ENCODE measurements around the gene OR2T34.
"Not testable (repeated sequence)": the region's sequence is repeated elsewhere in the genome, so short reads cannot be mapped to it uniquely, and the experiment has no call there.

The OR2T34 gene

DNA sequence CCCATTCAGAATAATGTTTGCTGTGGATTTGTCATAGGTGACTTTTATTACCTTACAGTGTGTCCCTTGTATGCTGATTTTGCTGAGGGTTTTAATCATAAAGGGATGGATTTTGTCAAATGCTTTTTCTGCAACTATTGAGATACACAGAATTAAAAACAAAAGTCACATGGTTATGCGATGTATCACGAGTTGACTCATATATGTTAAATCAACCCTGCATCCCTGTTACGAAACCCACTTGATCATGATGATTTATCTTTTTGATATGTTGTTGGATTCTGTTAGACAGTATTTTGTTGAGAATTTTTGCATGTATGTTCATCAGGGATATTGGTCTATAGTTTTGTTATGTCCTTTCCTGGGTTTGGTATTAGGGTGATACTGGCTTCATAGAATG, 10.7 kb upstream of the OR2T34 start:
- no peak overlapping the region for H3K27ac Mint-ChIP-seq
- H3K27me3 Mint-ChIP-seq = peaks cover 2% of the 10 kb centered on the region
- ATAC-seq (no peak), DNase-seq (no peak)
- H3K9me3 Mint-ChIP-seq = no peaks in the 10 kb centered on the region
- no peak overlapping the region for H3K4me3 Mint-ChIP-seq
- no peaks in the 10 kb centered on the region for H3K36me3 Mint-ChIP-seq (ENCODE audit: low read depth)
- H3K4me1 Mint-ChIP-seq = no peaks in the 10 kb centered on the region

DNA sequence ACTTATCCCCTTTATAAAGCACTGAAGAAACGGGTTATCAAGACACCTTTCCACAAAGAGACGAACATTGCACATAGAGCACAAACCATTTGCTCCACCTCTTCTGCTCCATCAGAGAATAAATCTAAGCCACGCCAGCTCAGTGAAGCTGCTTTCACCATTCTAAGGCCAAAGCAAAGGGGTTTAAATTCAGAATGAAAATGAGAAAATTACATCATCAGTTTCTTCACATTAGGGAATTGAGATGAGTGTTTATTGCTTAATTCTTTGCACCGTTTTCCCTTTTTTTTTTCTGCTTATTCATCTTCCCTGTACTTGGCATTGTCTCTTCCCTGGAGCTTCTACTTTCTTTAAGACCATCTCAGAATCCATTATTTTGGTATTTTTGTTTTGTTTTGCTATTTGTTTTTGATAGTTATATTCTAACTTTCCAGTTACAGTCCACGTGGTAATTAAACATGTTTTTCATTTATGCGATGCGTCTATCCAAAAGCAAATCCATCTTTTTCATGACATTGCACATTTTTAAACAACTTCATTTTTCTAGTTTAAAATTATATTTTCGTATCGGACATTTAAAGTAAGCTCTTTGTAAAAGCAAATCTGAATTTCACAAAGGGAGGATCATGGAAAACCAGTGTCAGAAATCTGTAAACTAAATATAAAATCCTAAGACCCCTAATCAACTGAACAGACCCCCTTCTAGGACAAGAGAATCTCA, 1.9 kb upstream of the OR2T34 start:
- ATAC-seq (no peak), DNase-seq (no peak)
- H3K27me3 Mint-ChIP-seq = no peaks in the 10 kb centered on the region

DNA sequence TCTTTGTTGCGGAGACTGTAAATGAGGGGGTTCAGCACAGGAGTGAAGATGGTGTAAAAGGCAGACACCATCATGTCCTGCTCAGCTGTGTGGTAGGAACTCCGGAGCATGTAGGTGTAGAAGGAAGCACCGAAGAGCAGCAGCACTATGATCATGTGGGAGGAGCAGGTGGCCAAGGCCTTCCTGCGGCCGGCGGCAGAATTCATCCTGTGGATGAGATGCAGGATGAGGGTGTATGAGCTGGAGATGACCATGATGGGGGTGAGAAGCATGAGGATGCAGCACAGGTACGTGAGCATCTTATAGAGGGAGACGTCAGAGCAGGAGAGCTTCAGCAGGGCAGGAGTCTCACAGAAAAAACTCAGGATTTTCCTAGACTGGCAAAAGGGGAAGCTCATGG, 701 bp downstream of the OR2T34 start:
- H3K4me3 Mint-ChIP-seq; DNase-seq; H3K27me3 Mint-ChIP-seq; H3K9me3 Mint-ChIP-seq; H3K4me1 Mint-ChIP-seq; ATAC-seq; H3K27ac Mint-ChIP-seq; H3K36me3 Mint-ChIP-seq (ENCODE audit: low read depth): not testable (repeated sequence)

More for the DNA sequence above, 1.9 kb upstream of the OR2T34 start:
- no peaks in the 10 kb centered on the region for H3K36me3 Mint-ChIP-seq (ENCODE audit: low read depth)
- no peak overlapping the region for H3K27ac Mint-ChIP-seq
- H3K4me1 Mint-ChIP-seq = no peaks in the 10 kb centered on the region
- H3K9me3 Mint-ChIP-seq = peaks cover 4% of the 10 kb centered on the region
- no peak overlapping the region for H3K4me3 Mint-ChIP-seq

DNA sequence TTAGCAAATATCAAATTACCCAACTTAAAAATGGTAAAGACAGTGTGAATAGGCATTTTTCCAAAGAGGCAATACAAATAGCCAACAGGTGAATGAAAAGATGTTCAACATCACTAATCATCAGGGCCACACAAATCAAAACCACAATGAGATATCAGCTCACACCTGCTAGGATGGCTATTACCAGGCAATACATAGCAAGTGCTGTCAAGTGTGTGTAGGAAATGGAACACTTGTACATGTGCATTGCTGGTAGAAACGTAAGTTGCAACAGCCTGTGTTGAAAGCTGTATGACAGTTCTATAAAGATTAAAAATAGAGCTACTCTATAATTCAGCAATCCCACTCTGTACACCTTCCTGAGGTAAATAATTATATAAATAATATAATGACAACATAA, 2.5 kb downstream of the OR2T34 start:
- ATAC-seq; H3K36me3 Mint-ChIP-seq (ENCODE audit: low read depth); H3K27ac Mint-ChIP-seq; H3K9me3 Mint-ChIP-seq; H3K4me1 Mint-ChIP-seq; DNase-seq; H3K4me3 Mint-ChIP-seq; H3K27me3 Mint-ChIP-seq: not testable (repeated sequence)

DNA sequence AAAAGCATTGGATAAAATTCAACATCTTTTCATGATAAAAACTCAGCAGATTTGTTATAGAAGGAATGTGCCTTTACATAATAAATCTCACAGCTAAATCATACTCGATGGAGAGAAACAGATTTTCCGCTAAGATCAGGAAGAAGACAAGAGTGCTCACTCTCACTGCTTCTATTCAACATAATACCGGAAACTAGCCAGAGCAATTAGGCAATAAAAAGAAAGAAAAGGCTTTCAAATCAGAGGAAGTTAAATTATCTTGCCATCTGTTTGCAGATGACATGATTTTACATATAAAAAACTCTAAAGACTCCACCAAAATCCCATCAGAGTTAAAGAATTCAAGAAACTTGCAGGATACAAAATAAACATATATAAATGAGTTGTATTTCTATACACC, 3.7 kb downstream of the OR2T34 start:
- not testable (repeated sequence) for ATAC-seq; H3K27ac Mint-ChIP-seq; H3K36me3 Mint-ChIP-seq (ENCODE audit: low read depth); H3K4me1 Mint-ChIP-seq; H3K4me3 Mint-ChIP-seq; DNase-seq; H3K27me3 Mint-ChIP-seq; H3K9me3 Mint-ChIP-seq

DNA sequence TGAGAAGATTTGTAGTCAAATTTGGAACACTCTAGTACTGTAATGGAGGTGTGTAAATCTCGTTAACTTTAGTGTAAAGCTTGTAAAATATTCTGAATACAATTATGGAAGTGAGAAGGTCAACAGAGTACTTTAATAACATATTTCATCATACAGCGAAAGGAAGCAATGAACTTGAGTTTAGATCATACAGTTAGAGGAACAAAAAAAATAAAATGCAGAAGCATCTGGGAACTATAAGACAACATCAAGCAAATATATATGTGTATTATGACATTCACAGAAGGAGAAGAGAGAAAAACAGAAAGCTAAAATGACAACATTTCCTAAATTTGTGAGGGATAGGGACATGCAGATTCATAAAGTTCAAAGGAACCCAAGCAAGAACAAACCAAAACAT, 5.5 kb downstream of the OR2T34 start:
- peaks cover 16% of the 10 kb centered on the region for H3K4me1 Mint-ChIP-seq
- not testable (repeated sequence) for H3K27ac Mint-ChIP-seq; ATAC-seq; DNase-seq; H3K36me3 Mint-ChIP-seq (ENCODE audit: low read depth); H3K27me3 Mint-ChIP-seq; H3K4me3 Mint-ChIP-seq; H3K9me3 Mint-ChIP-seq

DNA sequence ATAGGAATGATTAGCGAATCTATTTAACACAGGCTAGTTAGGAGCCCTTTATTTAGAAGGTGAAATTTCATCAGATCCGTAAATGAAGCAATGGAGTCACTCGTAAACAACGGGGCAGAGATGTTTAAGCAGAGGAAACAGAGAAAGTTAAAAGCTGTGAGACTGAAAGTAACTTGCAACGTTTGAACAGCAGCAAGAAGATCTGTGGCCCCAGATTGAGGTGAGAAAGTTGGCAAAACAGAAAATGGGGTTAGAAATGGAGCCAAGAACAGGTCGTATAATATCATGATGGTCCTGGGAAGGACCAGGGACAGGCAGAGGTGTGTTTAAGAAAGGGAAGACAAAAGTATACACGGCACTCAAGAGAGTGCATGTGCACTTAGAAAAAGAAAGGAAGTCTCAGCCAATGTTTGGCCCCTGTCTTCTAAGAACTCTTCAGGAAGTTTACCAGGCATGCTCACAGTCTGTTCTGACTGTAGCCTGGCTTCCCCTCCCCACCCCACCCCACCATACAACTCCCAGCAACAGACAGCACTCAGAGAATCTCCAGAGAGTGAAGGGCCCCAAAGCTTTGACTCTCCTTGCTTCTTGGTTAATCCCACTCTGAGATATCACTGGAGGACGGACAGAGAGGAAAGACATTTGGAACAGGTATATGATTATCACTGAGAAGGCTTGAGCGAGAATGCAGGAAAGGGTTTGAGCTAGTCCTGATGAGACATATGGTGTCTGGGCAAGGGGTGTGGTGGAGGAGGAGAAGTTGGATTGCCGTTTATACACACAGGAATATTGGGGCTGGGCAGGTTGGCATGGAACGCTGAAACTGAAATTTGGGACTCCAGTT, 8.8 kb downstream of the OR2T34 start:
- Mint-ChIP-seq H3K27ac (peak overlapping the region; percentile 96), H3K4me3 (peak overlapping the region; percentile 82), H3K4me1 (peaks cover 16% of the 10 kb centered on the region)
- not testable (repeated sequence) for H3K27me3 Mint-ChIP-seq; H3K9me3 Mint-ChIP-seq; DNase-seq; H3K36me3 Mint-ChIP-seq (ENCODE audit: low read depth)
- ATAC-seq = peak; percentile 82

DNA sequence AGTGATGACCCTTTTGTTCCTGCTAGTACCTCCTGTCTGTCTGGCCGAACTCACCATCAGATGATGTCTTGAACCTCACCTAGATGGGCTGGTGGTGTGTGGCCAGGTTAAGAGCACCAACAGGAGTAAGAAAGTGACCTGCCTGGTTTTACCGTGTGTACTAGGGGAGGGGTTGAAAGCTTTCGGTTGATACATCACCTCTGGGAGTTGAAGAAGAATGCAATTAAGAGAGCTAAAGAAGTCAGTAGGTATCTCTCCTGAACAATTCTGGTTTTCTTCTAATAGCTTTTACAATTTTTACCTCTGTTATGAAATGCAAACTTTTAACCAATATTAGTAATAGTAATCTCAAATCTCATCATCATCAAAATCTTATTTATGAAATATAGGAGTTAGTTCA, 11.9 kb downstream of the OR2T34 start, which contains the start of gene OR2T29:
Gene OR2T29 (minus strand): TSS at position 101 of the 400 bp plus-strand sequence. CDS start 3,281 bp downstream, outside the sequence.
- H3K4me3 Mint-ChIP-seq; H3K27ac Mint-ChIP-seq; DNase-seq; H3K9me3 Mint-ChIP-seq; H3K27me3 Mint-ChIP-seq; ATAC-seq; H3K36me3 Mint-ChIP-seq (ENCODE audit: low read depth): not testable (repeated sequence)
- peaks cover 16% of the 10 kb centered on the region for H3K4me1 Mint-ChIP-seq

DNA sequence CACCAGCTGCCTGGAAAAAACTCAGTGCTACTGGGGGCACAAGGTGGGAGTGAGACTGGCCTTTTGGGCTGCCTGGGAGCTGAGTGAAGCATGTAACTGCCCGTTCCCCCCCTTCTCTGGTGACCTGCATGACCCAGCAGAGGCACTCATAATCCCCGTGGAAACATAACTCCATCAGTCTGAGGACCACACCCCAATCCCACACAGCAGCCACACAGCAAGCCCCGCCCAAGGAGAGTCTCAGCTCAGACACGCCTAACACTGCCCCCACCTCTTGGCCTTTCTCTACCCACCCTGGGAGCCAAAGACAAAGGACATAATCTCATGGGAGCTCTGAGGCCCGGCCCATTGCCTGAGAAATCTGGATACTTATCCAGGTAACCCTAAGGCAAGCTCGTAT, 23.5 kb downstream of the OR2T34 start:
- ATAC-seq, H3K27me3 Mint-ChIP-seq, H3K9me3 Mint-ChIP-seq: not testable (repeated sequence)

DNA sequence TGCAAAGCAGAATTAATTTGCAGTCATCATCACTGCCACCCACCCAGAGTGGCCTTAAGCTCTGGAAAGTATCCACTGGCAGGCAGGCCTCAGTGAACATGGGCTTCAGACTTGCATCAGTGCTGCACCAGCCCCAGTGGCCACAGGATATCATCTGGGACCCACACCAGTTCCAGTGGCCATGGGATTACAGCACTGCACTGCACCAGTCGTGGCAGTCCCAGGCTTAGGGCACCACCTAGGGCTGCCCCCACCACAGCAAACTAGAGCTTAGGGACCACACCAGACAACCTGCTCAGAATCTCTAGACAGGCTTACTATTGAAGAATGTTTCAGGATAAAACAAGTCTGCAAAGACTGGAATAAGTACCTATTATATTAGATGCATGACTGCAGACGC, 27.2 kb downstream of the OR2T34 start:
- not testable (repeated sequence) for H3K27ac Mint-ChIP-seq; H3K36me3 Mint-ChIP-seq (ENCODE audit: low read depth); H3K4me3 Mint-ChIP-seq; H3K9me3 Mint-ChIP-seq; H3K4me1 Mint-ChIP-seq; ATAC-seq; H3K27me3 Mint-ChIP-seq; DNase-seq

More for the DNA sequence above, 23.5 kb downstream of the OR2T34 start:
- not testable (repeated sequence) for H3K4me3 Mint-ChIP-seq; H3K4me1 Mint-ChIP-seq; H3K36me3 Mint-ChIP-seq (ENCODE audit: low read depth); DNase-seq; H3K27ac Mint-ChIP-seq

DNA sequence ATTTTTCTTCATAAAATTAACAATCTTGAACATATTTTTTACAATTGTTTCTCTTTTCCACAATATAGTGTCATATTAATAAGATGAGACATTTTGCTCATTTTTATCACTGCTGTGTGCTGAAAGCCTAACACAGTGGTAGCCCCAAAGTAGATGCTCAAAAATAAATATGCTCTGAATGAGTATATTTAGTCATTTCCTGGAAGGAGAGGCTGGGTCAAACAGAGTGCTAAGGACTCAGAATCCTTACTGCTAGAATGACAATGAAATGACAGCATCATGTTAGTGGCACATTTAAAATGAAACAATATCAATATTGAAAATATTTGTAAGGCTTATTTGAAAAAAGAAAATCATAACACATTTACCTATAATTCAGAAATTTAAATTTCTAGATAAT, 37.1 kb downstream of the OR2T34 start:
- not testable (repeated sequence) for DNase-seq; H3K4me3 Mint-ChIP-seq; H3K27me3 Mint-ChIP-seq; H3K4me1 Mint-ChIP-seq; H3K9me3 Mint-ChIP-seq; ATAC-seq; H3K27ac Mint-ChIP-seq; H3K36me3 Mint-ChIP-seq (ENCODE audit: low read depth)

Measured in activated naive CD8-positive, alpha-beta T cell treated with anti-CD3 and anti-CD28 coated beads, Interleukin-2, amount 50 U/mL, for 24 hours (primary cell).